MCF 10A (cell line): ENCODE results near the gene COL13A1. TPM values are rescaled to one million over a fixed set of nuclear protein-coding genes. Genes with fewer than 3 reads are reported as not detected.

Experiments
- BruUV-seq: library from RNA; stranded (reverse); fragments of 400-500 nt; replicated peaks from 2 replicates; lab custom pipeline; 2021; lab: Mats Ljungman, UMichigan
- CTCF ChIA-PET: fragments of 300-600 bp; sonication (Branson Sonifier 250); formaldehyde crosslinking; extraction: SDS; loops from one replicate; lab custom pipeline; 2021; ENCODE audit warnings: antibody characterized with exemption, inconsistent platforms; lab: Yijun Ruan, JAX
- POLR2A ChIA-PET: fragments of 300-600, 350-650 bp; sonication (Branson Sonifier 250); formaldehyde crosslinking; extraction: SDS; loops from one replicate; lab custom pipeline; 2020; ENCODE audit warnings: antibody characterized with exemption, inconsistent platforms; lab: Yijun Ruan, JAX
- DNase-seq: peaks from one replicate; pipeline ENCODE4 v3.0.0-alpha.2; 2018; ENCODE audit not compliant: unreplicated experiment
- H3K27ac Mint-ChIP-seq: one replicate; pipeline ENCODE4 v1.8.0; 2022; ENCODE audit warnings: mild to moderate bottlenecking, low read depth, mixed read lengths; ENCODE audit not compliant: unreplicated experiment
- H3K27me3 Mint-ChIP-seq: one replicate; pipeline ENCODE4 v1.8.0; 2022; ENCODE audit warnings: mixed read lengths; ENCODE audit not compliant: insufficient read depth, unreplicated experiment
- H3K36me3 Mint-ChIP-seq: one replicate; pipeline ENCODE4 v1.8.0; 2022; ENCODE audit warnings: mild to moderate bottlenecking, moderate library complexity, mixed read lengths; ENCODE audit not compliant: insufficient read depth, unreplicated experiment
- H3K4me1 Mint-ChIP-seq: one replicate; pipeline ENCODE4 v1.8.0; 2022; ENCODE audit warnings: mixed read lengths; ENCODE audit not compliant: insufficient read depth, unreplicated experiment
- H3K4me3 Mint-ChIP-seq: one replicate; pipeline ENCODE4 v1.8.0; 2022; ENCODE audit warnings: mild to moderate bottlenecking, moderate library complexity, mixed read lengths; ENCODE audit not compliant: unreplicated experiment
- H3K9me3 Mint-ChIP-seq: one replicate; pipeline ENCODE4 v1.8.0; 2022; ENCODE audit warnings: mixed read lengths; ENCODE audit not compliant: unreplicated experiment
- intact Hi-C: fragments of 100-400 bp; cut with micrococcal nuclease; formaldehyde crosslinking; loops from 2 replicates; pipeline ENCODE4 v1.14.1; 2022
- total RNA-seq: library from RNA; stranded (reverse); gene quantifications from 2 replicates; pipeline ENCODE4 v1.2.3, GENCODE V29; 2022
- TF ChIP-seq, protein P1 (sequence below): fragments of 200-600 bp; IDR thresholded peaks from one replicate; pipeline ENCODE4 v1.8.0; 2022; ENCODE audit warnings: antibody characterized with exemption, mild to moderate bottlenecking; ENCODE audit not compliant: unreplicated experiment

COL13A1 gene
- total RNA-seq, 1 experiment from 2014 or later = 0.47 TPM

DNA sequence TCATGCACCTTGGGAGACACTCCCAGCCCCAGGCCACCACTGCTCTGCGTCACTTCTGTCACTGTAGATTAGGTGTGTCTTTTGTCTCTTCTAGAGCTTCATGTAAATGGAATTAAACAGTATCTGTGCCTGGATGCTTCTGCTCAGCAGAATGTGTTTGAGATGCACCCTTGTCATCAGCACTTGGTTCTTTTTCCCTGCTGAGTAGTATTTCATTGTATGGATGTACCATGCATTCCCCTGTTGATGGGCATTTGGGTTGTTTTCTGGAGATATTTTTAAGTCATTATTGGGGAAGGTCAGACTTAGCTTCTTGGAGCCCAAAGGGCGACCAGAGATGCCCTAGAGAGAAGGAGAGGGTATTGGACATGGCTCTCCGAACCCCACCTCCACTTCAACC, 126.6 kb downstream of the COL13A1 start:
- Mint-ChIP-seq H3K36me3 (peaks cover 7% of the 10 kb centered on the region), H3K4me3 (no peak overlapping the region), H3K9me3 (no peaks in the 10 kb centered on the region), H3K27ac (no peak overlapping the region), H3K27me3 (peaks cover 14% of the 10 kb centered on the region), H3K4me1 (no peaks in the 10 kb centered on the region)
- TF ChIP-seq, protein P1, sequence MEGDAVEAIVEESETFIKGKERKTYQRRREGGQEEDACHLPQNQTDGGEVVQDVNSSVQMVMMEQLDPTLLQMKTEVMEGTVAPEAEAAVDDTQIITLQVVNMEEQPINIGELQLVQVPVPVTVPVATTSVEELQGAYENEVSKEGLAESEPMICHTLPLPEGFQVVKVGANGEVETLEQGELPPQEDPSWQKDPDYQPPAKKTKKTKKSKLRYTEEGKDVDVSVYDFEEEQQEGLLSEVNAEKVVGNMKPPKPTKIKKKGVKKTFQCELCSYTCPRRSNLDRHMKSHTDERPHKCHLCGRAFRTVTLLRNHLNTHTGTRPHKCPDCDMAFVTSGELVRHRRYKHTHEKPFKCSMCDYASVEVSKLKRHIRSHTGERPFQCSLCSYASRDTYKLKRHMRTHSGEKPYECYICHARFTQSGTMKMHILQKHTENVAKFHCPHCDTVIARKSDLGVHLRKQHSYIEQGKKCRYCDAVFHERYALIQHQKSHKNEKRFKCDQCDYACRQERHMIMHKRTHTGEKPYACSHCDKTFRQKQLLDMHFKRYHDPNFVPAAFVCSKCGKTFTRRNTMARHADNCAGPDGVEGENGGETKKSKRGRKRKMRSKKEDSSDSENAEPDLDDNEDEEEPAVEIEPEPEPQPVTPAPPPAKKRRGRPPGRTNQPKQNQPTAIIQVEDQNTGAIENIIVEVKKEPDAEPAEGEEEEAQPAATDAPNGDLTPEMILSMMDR = no peak
- CTCF ChIA-PET = interaction anchor here (2.2 to 2.5 kb wide), 2 partner anchors 14 to 30 kb away, joined by 8 to 14 read pairs; no protein-coding TSS in a partner anchor
- no peak for DNase-seq
- intact Hi-C loops = no loop called here
- POLR2A ChIA-PET = no interaction called here
- BruUV-seq = no TSS peak

DNA sequence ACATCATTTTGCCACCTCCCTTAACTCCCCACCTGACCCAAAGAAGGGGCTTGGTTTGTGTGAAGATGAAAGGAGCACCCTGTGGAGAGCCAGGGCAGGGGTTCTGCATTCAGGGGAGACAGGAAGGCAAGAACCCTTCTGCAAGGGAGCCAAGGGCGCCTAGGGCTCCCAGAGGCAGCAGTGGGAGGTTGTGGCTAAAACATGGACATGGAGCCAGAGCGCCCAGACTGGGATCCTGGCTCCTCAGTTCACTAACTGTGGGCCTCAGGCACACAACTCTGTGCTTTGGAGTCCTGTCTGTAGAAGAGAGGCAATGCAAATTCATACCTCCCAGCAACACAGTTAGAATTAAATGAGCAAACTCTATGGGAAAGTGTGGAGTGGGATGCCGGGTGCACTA, 127.9 kb downstream of the COL13A1 start:
- intact Hi-C loops = no loop called here
- no TSS peak for BruUV-seq
- H3K27me3 Mint-ChIP-seq = peaks cover 14% of the 10 kb centered on the region
- ChIA-PET POLR2A (no interaction called here), CTCF (no interaction called here)
- H3K9me3 Mint-ChIP-seq = no peaks in the 10 kb centered on the region
- H3K4me3 Mint-ChIP-seq = no peak overlapping the region
- TF ChIP-seq, protein P1 = no peak
- H3K27ac Mint-ChIP-seq = no peak overlapping the region
- no peaks in the 10 kb centered on the region for H3K4me1 Mint-ChIP-seq
- H3K36me3 Mint-ChIP-seq = peaks cover 2% of the 10 kb centered on the region
- DNase-seq = no peak

- no peaks in the 10 kb centered on the region for H3K4me1 Mint-ChIP-seq
- intact Hi-C loops = no loop called here
- no peak overlapping the region for H3K4me3 Mint-ChIP-seq
- CTCF ChIA-PET = interaction anchor here (0.5 to 1.4 kb wide), 4 partner anchors 15 to 338 kb away, joined by 3 to 5 read pairs (median 4); no protein-coding TSS in a partner anchor
- DNase-seq = no peak
- no peaks in the 10 kb centered on the region for H3K9me3 Mint-ChIP-seq
- BruUV-seq = no TSS peak
- H3K27ac Mint-ChIP-seq = no peak overlapping the region
- TF ChIP-seq, protein P1 = no peak
- no peaks in the 10 kb centered on the region for H3K36me3 Mint-ChIP-seq
- H3K27me3 Mint-ChIP-seq = peaks cover 14% of the 10 kb centered on the region
- POLR2A ChIA-PET = interaction anchor here (0.7 kb wide), 1 partner anchor 10 kb away, joined by 4 read pairs; no protein-coding TSS in a partner anchor
Observed at GRCh38 chr10:69934768-69935167, 133.1 kb downstream of the COL13A1 start.

GRCh38 chr10:69936091-69936490, 134.4 kb downstream of the COL13A1 start:
- ChIA-PET CTCF (interaction anchor here (0.7 kb wide), 1 partner anchor 147 kb away, joined by 6 read pairs; no protein-coding TSS in a partner anchor), POLR2A (no interaction called here)
- intact Hi-C loops = no loop called here
- H3K27ac Mint-ChIP-seq = no peak overlapping the region
- TF ChIP-seq, protein P1 = no peak
- H3K4me3 Mint-ChIP-seq = no peak overlapping the region
- no peaks in the 10 kb centered on the region for H3K9me3 Mint-ChIP-seq
- BruUV-seq = no TSS peak
- DNase-seq = no peak
- no peaks in the 10 kb centered on the region for H3K36me3 Mint-ChIP-seq
- no peaks in the 10 kb centered on the region for H3K4me1 Mint-ChIP-seq
- H3K27me3 Mint-ChIP-seq = peaks cover 12% of the 10 kb centered on the region
